Vagina (tissue), 2 donors: ENCODE data around the gene C1orf21.

Source experiments
- POLR2A ChIP-seq, 2 donors: fragments of 450-650 bp; IDR thresholded peaks; one replicate each; pipeline ENCODE4 v1.6.1; 2017; ENCODE audit warnings: antibody characterized with exemption in 2 of 2, mild to moderate bottlenecking in 2 of 2, moderate library complexity in 2 of 2
- TF ChIP-seq, protein P1 (sequence below), 3 experiments: fragments of 450-650 bp in 2 of 3; fragments of 200-600 bp in 1 of 3; sonication (generic) in 1 of 3; IDR thresholded peaks; one replicate each; pipeline ENCODE4 v1.5.1; 2017 to 2019; ENCODE audit warnings: antibody characterized with exemption in 3 of 3, mild to moderate bottlenecking in 2 of 3, moderate library complexity in 2 of 3

DNA sequence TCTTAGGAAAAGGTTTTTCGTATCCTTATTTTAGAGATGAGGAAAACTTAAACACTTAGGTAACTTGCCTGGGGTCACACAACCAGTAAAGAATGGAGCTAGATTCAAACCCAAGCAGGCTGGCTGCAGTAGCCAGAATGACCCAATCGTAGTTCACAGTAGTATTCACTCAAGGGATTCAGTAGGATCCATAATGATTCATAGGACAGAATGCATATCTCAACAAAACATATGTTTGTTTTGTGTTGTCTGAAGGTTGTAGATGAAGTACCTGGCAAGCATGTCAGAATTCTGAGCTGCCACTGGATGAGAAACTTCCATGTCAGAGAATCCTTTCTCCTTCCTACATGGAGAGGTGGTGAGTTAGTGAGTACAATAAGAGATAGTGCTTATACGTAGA, 155.5 kb downstream of the C1orf21 start:
- TF ChIP-seq, protein P1, sequence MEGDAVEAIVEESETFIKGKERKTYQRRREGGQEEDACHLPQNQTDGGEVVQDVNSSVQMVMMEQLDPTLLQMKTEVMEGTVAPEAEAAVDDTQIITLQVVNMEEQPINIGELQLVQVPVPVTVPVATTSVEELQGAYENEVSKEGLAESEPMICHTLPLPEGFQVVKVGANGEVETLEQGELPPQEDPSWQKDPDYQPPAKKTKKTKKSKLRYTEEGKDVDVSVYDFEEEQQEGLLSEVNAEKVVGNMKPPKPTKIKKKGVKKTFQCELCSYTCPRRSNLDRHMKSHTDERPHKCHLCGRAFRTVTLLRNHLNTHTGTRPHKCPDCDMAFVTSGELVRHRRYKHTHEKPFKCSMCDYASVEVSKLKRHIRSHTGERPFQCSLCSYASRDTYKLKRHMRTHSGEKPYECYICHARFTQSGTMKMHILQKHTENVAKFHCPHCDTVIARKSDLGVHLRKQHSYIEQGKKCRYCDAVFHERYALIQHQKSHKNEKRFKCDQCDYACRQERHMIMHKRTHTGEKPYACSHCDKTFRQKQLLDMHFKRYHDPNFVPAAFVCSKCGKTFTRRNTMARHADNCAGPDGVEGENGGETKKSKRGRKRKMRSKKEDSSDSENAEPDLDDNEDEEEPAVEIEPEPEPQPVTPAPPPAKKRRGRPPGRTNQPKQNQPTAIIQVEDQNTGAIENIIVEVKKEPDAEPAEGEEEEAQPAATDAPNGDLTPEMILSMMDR (IDR thresholded peaks at IDR 0.05) = no peak
- no peak for TF ChIP-seq POLR2A (IDR thresholded peaks at IDR 0.05)
